Inflammatory macrophage treated with lipopolysaccharide for 4 hours (primary cell): ENCODE data around the gene SPEM1.

ENCODE experiments used
- DNase-seq: peaks from one replicate; pipeline ENCODE4 v3.0.0-alpha.2; 2020

The SPEM1 gene

DNA sequence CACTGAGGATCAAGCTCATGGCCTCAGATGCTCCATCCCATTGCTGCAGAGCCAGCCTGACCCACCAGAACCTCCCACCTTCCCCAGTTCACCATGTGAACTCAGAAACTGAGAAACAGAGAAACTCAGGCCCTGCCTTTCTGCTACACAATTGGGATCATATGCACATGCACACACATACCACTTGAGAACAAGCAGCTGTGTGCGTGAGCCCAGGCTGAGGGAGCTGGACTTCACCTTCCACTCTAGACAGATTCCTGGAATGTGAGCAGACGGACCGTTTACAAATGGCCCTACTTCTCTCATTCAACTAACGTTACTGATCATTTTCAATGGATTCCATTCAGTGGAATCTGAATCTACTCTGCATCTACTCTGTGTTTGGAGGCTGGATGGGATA is 3.6 kb downstream of the SPEM1 start:
- no peak for DNase-seq

DNA sequence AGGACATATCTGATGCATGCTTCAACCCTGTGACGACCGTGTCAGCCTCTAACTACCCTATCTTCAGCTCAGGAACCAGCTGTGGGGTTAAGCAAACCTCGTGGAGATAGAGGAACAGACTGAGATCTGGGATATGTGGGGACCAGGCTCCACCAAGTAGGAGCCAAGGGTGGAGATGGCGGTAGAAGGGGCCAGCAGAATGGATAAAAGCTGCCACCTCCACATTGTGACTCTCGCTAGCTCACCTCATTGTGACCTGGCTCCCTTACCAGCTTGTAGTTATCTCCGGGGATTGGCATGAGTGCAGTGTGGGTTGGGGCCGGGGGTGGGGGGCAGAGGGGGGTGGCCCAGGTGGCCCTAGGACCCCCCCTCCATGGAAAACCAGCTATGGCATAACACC is 5.2 kb downstream of the SPEM1 start, which contains the start of gene SPEM2:
TSS of gene SPEM2 (plus strand) at position 301 of the 400 bp plus-strand sequence. CDS start at position 374, 73 bp downstream.
- DNase-seq = no peak

GRCh38 chr17:7425756-7426155 is 5.6 kb downstream of the SPEM1 start:
- no peak for DNase-seq

DNA sequence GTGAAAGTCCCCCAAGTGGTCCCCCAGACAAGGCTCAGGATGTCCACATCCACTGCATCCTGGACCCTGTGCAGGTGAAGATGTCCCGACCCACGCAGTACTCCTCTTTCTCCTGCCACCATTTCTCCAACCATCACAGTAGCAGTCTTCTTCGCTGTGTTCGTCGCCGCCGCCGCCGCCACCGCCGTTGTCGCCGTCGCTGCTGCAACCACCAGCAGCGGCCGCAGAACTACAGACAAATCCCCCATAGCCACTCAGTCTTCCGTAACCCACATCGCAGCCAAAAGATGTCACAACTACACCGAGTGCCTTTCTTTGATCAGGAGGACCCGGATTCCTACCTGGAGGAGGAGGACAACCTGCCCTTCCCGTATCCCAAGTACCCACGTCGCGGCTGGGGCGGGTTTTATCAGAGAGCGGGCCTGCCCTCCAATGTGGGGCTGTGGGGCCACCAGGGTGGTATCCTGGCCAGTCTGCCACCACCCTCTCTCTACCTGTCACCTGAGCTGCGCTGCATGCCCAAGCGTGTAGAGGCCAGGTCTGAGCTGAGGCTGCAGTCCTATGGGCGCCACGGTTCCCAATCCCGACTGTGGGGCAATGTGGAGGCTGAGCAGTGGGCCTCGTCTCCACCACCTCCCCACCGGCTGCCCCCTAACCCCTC is 6.2 kb downstream of the SPEM1 start:
- DNase-seq = no peak

- no peak for DNase-seq
Measured at GRCh38 chr17:7426896-7427489, 6.9 kb downstream of the SPEM1 start.

DNA sequence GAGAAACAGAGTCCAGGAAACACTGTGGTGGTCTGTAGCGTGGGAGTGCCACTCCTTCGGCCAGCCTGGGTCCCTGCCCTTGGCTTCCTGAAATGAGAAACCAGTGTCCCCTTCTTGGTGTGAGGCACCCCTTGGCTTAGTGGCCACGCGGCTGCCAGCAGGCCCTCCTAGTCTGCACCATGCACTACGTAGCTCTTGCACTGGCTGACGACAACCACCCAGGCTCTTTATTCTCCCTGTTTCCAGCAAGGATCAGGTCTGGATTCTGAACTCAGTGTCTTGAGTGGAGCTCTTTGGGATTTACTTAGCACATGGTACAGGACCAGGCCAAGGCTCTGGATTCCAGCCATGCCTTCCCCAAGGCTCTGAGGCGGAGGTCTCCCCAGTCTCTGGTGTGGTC is 7.4 kb downstream of the SPEM1 start:
- DNase-seq = no peak

DNA sequence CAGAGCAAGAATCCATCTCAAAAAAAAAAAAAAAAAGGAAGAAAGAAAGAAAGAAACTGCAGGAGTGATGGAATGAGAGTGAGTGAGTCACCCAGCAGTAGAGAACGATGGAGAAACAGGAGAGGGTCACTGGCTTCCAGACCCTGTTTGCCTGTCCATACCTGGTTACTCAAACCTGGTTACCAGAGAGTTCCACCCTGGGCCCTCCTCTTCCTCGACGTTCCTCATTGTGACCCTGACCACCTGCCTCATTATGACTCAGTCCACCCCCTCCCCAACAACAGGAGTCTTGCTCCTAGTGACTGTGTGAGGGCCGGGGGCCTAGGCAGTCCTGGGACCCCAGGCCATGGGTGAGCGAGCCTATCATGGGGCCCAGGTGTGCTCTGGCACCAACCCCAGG is 8.4 kb downstream of the SPEM1 start, which contains the start of gene SPEM3:
TSS of gene SPEM3 (plus strand) at position 301 of the 400 bp plus-strand sequence. CDS start at position 347, 46 bp downstream.
- DNase-seq = no peak

DNA sequence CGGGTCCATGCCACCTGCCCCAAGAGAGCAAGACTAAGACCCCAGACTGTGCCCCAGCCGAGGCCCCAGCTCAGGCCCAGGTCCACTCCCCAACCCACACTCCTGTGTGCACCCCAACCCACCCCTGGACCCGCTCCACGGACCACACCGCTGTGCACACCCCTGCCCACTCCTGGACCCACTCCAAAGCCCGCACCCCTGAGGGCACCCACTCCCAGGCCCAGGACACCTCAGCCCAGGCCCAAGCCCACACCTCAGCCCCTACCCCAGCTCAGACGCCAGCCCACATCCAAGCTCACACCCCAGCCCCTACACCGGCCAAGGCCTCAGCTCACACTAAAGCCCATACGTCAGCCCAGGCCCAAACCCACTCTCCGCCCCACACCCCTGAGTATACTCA is 9.6 kb downstream of the SPEM1 start:
- no peak for DNase-seq

GRCh38 chr17:7431231-7431630 is 11.1 kb downstream of the SPEM1 start:
- DNase-seq = no peak

- no peak for DNase-seq
Measured at GRCh38 chr17:7432296-7432695, 12.2 kb downstream of the SPEM1 start.

DNA sequence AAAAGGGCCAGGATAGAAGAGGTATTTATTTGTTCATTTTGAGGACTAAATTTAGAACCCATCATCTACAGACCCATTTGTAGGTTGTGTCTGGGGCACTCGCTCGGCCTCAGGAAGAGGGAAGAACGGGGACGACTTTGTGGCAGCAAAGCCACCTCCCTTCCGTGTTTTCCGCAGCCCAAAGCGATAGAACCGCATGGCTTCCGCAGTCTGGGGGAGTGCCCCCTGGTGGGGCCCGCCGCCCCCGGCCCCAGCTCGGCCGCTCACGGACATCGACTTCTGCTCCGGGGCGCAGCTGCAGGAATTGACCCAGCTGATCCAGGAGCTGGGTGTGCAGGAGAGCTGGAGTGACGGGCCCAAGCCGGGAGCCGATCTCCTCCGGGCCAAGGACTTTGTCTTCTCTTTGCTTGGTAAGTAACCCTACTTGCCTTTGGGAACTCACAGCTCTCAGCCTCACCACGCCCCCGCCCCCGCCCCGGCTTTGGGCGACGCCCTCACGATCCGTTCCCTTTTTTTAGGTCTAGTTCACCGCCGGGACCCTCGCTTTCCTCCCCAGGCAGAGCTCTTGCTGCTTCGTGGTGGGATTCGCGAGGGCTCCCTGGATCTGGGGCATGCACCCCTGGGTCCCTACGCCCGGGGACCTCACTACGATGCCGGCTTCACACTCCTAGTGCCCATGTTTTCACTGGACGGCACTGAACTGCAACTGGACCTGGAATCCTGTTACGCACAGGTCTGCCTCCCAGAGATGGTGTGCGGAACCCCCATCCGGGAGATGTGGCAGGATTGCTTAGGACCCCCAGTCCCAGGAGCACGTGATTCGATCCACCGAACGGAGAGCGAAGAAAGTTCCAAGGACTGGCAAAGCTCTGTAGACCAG is 15.8 kb downstream of the SPEM1 start:
- DNase-seq = peak; percentile 71

DNA sequence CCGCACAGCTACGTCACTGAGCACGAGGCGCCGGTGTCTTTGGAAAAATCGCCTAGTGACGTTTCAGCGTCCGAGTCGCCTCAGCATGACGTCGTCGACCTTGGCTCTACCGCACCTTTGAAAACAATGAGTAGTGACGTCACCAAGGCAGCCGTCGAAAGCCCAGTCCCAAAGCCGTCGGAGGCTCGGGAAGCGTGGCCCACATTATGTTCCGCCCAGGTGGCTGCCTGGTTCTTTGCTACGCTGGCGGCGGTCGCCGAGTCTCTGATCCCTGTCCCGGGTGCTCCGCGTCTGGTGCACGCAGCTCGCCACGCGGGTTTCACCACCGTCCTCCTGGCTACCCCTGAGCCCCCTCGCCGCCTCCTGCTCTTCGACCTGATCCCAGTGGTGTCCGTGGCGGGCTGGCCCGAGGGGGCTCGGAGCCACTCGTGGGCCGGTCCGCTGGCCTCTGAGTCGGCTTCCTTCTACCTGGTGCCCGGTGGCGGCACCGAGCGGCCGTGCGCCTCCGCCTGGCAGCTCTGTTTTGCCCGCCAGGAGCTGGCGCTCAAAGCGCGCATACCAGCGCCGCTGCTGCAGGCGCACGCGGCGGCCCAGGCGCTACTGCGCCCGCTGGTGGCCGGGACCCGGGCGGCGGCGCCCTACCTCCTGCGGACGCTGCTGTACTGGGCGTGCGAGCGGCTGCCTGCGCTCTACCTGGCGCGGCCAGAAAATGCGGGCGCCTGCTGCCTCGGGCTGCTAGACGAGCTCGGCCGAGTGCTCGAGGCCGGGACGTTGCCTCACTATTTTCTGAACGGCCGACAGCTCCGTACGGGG is 16.6 kb downstream of the SPEM1 start:
- peak; percentile 82 for DNase-seq

DNA sequence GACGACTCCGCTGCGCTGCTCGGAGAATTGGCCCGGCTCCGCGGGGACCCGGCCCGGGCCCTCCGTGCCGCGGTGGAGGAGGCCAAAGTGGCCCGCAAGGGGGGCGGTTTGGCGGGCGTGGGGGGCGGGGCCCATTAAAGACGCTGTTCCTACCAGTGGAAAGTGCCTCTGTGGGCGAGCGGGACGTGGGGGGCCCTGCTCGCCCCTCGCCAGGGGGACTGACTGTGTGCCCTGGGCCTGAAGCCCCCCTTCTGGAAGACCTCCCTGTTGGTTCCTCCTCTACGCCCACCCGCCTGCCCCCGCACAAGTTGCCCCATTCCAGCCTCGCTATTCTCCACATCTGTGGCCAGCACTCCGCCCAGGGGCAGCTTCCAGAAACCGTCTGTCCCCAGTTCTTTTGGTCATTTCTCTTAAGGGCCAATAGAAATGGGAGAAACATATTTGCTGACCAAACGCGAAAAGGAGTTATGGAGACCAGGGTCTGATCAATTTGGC is 17.3 kb downstream of the SPEM1 start:
- DNase-seq = no peak

- peak; percentile 56 for DNase-seq
Measured at GRCh38 chr17:7437950-7438614, 18.0 kb downstream of the SPEM1 start.

GRCh38 chr17:7438656-7439460 is 18.7 kb downstream of the SPEM1 start:
- no peak for DNase-seq

- no peak for DNase-seq
Measured at GRCh38 chr17:7439462-7440112, 19.5 kb downstream of the SPEM1 start, which contains the start of gene FGF11. FGF11 (plus strand) TSS chr17:7439512; CDS start chr17:7439621, 109 bp downstream.

DNA sequence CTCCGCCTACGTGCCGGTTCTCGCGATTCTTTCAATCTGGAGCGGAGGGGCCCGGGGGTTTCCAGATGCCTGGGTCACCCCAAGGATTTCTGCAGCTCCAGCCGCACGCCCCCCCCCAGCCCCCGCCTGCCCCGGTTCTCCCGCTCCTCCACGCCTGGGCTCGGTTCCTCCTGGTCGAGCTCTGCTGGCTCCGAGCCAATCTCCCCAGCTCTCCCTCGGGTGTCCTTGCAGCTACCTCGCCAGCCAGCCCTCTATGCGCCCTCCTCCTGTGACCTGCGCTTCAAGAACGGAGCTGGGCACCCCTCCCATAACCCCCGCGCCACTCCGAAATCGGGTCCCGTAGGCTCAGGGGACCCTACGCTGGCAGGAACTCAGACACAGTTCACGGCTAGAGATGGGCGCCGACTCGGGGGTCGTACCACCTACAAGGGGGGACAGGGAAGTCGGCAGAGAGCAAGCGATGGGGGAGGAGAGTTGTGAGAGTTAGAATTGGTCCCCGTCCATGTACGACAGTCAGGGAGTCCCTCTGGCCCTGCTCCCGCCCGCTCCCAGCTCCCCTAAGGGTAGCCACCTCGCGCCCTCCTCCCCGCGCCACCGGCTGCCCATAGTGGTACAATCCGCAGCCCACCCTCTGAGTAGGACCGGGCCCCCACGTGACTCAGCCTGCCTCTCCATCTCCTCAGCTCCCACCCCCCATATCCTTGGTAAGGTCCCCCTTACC is 20.1 kb downstream of the SPEM1 start:
- peak; percentile 39 for DNase-seq

DNA sequence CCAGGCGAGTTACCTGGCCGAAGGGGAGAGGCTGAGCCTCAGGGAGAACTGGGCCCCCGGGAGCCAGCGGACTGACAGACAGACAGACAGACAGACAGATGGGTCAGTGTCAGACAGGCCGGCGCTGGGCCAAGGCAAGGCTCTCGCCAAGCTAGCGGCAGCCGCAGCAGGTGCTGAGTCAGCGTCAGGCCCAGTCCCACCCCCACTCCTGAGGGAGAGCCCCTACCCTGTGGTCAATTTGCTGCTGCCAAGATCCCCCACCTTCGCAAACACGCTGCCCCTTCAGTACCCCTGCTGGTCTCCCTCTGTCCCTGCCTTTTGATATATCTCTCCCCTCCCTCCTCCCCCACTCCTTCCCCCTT is 20.7 kb downstream of the SPEM1 start:
- DNase-seq = no peak

GRCh38 chr17:7441266-7441665 is 21.1 kb downstream of the SPEM1 start:
- DNase-seq = no peak

DNA sequence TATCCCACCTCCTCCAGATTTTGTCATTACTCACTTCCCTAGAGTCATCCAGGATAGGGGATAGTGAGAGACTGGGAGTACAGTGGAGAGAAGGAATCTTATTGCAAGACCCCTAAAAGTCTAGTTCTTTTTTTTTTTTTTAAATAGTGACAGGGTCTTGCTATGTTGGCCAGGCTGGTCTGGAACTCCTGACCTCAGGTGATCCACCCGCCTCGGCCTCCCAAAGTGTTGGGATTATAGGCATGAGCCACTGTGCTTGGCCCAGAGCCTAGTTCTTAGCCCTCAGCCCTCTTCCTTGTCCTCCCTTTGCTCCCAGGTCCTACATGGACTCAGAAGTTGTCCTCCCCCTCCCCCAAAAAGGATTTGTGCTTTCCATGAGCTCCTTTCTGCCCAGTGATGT is 22.0 kb downstream of the SPEM1 start:
- no peak for DNase-seq
